Measurements from ENCODE around the gene H2AZ1. TPM values are rescaled to one million over a fixed set of nuclear protein-coding genes. Genes with fewer than 3 reads are reported as not detected.

Gene H2AZ1
- total RNA-seq, 1 experiment from 2014 or later, result 457 TPM

- no peak overlapping the region for H3K27ac Mint-ChIP-seq (ENCODE audit: unreplicated experiment)
- no peak for TF ChIP-seq CTCF (IDR thresholded peaks at IDR 0.05; ENCODE audit: insufficient read depth in 1 of 2, low read depth in 1 of 2, low read length in 1 of 2, severe bottlenecking in 1 of 2, unreplicated experiment in 1 of 2)
- H3K4me1 Mint-ChIP-seq (ENCODE audit: low read depth, unreplicated experiment), result no peaks in the 10 kb centered on the region
- no peaks in the 10 kb centered on the region for H3K9me3 Mint-ChIP-seq (ENCODE audit: unreplicated experiment)
- H3K4me3 ChIP-seq (ENCODE audit: low read depth, low read length), result no peak overlapping the region
- DNase-seq, result no peak
- ChIA-PET POLR2A (no interaction called here), CTCF (no interaction called here)
- no peaks in the 10 kb centered on the region for H3K9me3 ChIP-seq
- H3K4me1 ChIP-seq, result no peaks in the 10 kb centered on the region
- H3K36me3 ChIP-seq (ENCODE audit: control insufficient read depth, insufficient read depth, low read length), result no peaks in the 10 kb centered on the region
- peaks cover 8% of the 10 kb centered on the region for H3K36me3 Mint-ChIP-seq (ENCODE audit: insufficient read depth, unreplicated experiment)
- H3K4me3 Mint-ChIP-seq (ENCODE audit: unreplicated experiment), result no peak overlapping the region
- no peaks in the 10 kb centered on the region for H3K27me3 ChIP-seq (replicated peaks; ENCODE audit: control insufficient read depth, insufficient read depth, low read length)
- no TSS peak for BruUV-seq (replicated peaks)
- intact Hi-C loops (cut with micrococcal nuclease; ENCODE audit: unreplicated experiment), result no loop called here
- H3K27me3 Mint-ChIP-seq (ENCODE audit: insufficient read depth, unreplicated experiment), result no peaks in the 10 kb centered on the region
These were observed 22.5 kb downstream of the H2AZ1 start for GRCh38 chr4:99927566-99927965.

- no TSS peak for BruUV-seq (replicated peaks)
- no peak overlapping the region for H3K4me3 Mint-ChIP-seq (ENCODE audit: unreplicated experiment)
These were observed 28.9 kb downstream of the H2AZ1 start for GRCh38 chr4:99921174-99921573.

GRCh38 chr4:99918656-99919055 lies 31.4 kb downstream of the H2AZ1 start:
- Mint-ChIP-seq H3K4me3 (ENCODE audit: unreplicated experiment) (no peak overlapping the region), H3K4me1 (ENCODE audit: low read depth, unreplicated experiment) (no peaks in the 10 kb centered on the region), H3K27me3 (ENCODE audit: insufficient read depth, unreplicated experiment) (no peaks in the 10 kb centered on the region), H3K9me3 (ENCODE audit: unreplicated experiment) (no peaks in the 10 kb centered on the region), H3K36me3 (ENCODE audit: insufficient read depth, unreplicated experiment) (peaks cover 13% of the 10 kb centered on the region), H3K27ac (ENCODE audit: unreplicated experiment) (no peak overlapping the region)
- Histone ChIP-seq H3K9me3 (no peaks in the 10 kb centered on the region), H3K4me3 (ENCODE audit: low read depth, low read length) (no peak overlapping the region), H3K36me3 (ENCODE audit: control insufficient read depth, insufficient read depth, low read length) (no peaks in the 10 kb centered on the region), H3K4me1 (no peaks in the 10 kb centered on the region), H3K27me3 (replicated peaks; ENCODE audit: control insufficient read depth, insufficient read depth, low read length) (no peaks in the 10 kb centered on the region)
- POLR2A ChIA-PET, result no interaction called here
- no TSS peak for BruUV-seq (replicated peaks)
- TF ChIP-seq CTCF (IDR thresholded peaks at IDR 0.05; ENCODE audit: insufficient read depth in 1 of 2, low read depth in 1 of 2, low read length in 1 of 2, severe bottlenecking in 1 of 2, unreplicated experiment in 1 of 2), result no peak
- no peak for DNase-seq
- intact Hi-C loops (cut with micrococcal nuclease; ENCODE audit: unreplicated experiment), result no loop called here
- CTCF ChIA-PET, result no interaction called here

More at GRCh38 chr4:99921174-99921573, 28.9 kb downstream of the H2AZ1 start:
- intact Hi-C loops (cut with micrococcal nuclease; ENCODE audit: unreplicated experiment), result no loop called here
- TF ChIP-seq CTCF (IDR thresholded peaks at IDR 0.05; ENCODE audit: insufficient read depth in 1 of 2, low read depth in 1 of 2, low read length in 1 of 2, severe bottlenecking in 1 of 2, unreplicated experiment in 1 of 2), result no peak
- Histone ChIP-seq H3K4me1 (no peaks in the 10 kb centered on the region), H3K4me3 (ENCODE audit: low read depth, low read length) (no peak overlapping the region), H3K36me3 (ENCODE audit: control insufficient read depth, insufficient read depth, low read length) (no peaks in the 10 kb centered on the region), H3K9me3 (no peaks in the 10 kb centered on the region), H3K27me3 (replicated peaks; ENCODE audit: control insufficient read depth, insufficient read depth, low read length) (no peaks in the 10 kb centered on the region)
- H3K36me3 Mint-ChIP-seq (ENCODE audit: insufficient read depth, unreplicated experiment), result no peaks in the 10 kb centered on the region
- ChIA-PET CTCF (no interaction called here), POLR2A (no interaction called here)
- H3K27me3 Mint-ChIP-seq (ENCODE audit: insufficient read depth, unreplicated experiment), result no peaks in the 10 kb centered on the region
- H3K4me1 Mint-ChIP-seq (ENCODE audit: low read depth, unreplicated experiment), result no peaks in the 10 kb centered on the region
- H3K27ac Mint-ChIP-seq (ENCODE audit: unreplicated experiment), result no peak overlapping the region
- no peak for DNase-seq
- H3K9me3 Mint-ChIP-seq (ENCODE audit: unreplicated experiment), result no peaks in the 10 kb centered on the region

All from Caco-2 (cell line).